K562 (cell line): ENCODE results near the gene RYR3. TPM values are rescaled to one million over a fixed set of nuclear protein-coding genes. Genes with fewer than 3 reads are reported as not detected.
A peak's percentile ranks its signal among the peaks of the same experiment; 100 is the strongest.

Source experiments
- ATAC-seq: fragments of 200-7000 bp; cut with Tn5 transposase; 3 replicates; pipeline ENCODE4 v1.9.1; 2020; ENCODE audit warnings: moderate library complexity
- BruUV-seq: library from RNA; stranded (reverse); fragments of 400-500 nt; replicated peaks from 2 replicates; lab custom pipeline; 2021; lab: Mats Ljungman, UMichigan
- CTCF ChIA-PET: fragments of 300-600 bp; formaldehyde crosslinking; extraction: SDS; loops from one replicate; lab custom pipeline; 2021; ENCODE audit warnings: low intra/inter-chr PET ratio; lab: Yijun Ruan, JAX
- POLR2A ChIA-PET: fragments of 300-600, 350-650 bp; sonication (Branson Sonifier 250); formaldehyde crosslinking; extraction: SDS; loops from one replicate; lab custom pipeline; 2021; ENCODE audit warnings: antibody characterized with exemption, inconsistent platforms; lab: Yijun Ruan, JAX
- DNase-seq, 4 experiments: peaks; one replicate each; pipeline versions ENCODE4 v3.0.0 to v3.0.0-alpha.2; 2011 to 2018; ENCODE audit warnings: low spot score in 3 of 4, mixed read lengths in 3 of 4; ENCODE audit errors: extremely low read depth in 1 of 4
- FAIRE-seq: peaks from 2 replicates; lab custom pipeline; 2011; peaks lifted over from hg19 to GRCh38; lab: Jason Lieb, UNC
- H2AFZ ChIP-seq: 2 replicates; pipeline ENCODE4 v1.6.0; 2011; ENCODE audit warnings: low read depth, low read length, control low read depth, inconsistent platforms
- H3K27ac ChIP-seq: fragments of 200-600 bp; 3 replicates; pipeline ENCODE4 v1.8.0; 2011; ENCODE audit warnings: low read depth, mild to moderate bottlenecking, control low read depth, inconsistent platforms, low read length, moderate library complexity, mixed read lengths; ENCODE audit errors: extremely low read depth
- H3K27me3 ChIP-seq, 2 experiments: fragments of 300-600 bp in 1 of 2; 2 replicates in 1 of 2; 3 replicates in 1 of 2; pipeline versions ENCODE4 v1.6.0 to v1.8.0; 2011; ENCODE audit warnings: inconsistent platforms in 2 of 2, low read length in 2 of 2, mild to moderate bottlenecking in 1 of 2, mixed read lengths in 1 of 2, moderate library complexity in 1 of 2; ENCODE audit not compliant: control insufficient read depth in 2 of 2, insufficient read depth in 2 of 2
- H3K36me3 ChIP-seq: fragments of 300-600 bp; 3 replicates; pipeline ENCODE4 v1.8.0; 2011; ENCODE audit warnings: mild to moderate bottlenecking, low read length, inconsistent platforms; ENCODE audit not compliant: control insufficient read depth, insufficient read depth
- H3K4me1 ChIP-seq, 2 experiments: fragments of 200-600 bp in 1 of 2; replicated peaks in 1 of 2; 2 replicates in 1 of 2; 3 replicates in 1 of 2; pipeline versions ENCODE4 v1.5.1 to v1.8.0; 2011; ENCODE audit warnings: inconsistent platforms in 2 of 2, low read length in 2 of 2, mild to moderate bottlenecking in 1 of 2, mixed read lengths in 1 of 2, moderate library complexity in 1 of 2; ENCODE audit not compliant: control insufficient read depth in 2 of 2, insufficient read depth in 2 of 2
- H3K4me2 ChIP-seq: 2 replicates; pipeline ENCODE4 v1.6.1; 2011; ENCODE audit warnings: low read length, control low read depth, inconsistent platforms, mixed read lengths; ENCODE audit not compliant: insufficient read depth
- H3K4me3 ChIP-seq: fragments of 200-600 bp; sonication (generic), shearing (Covaris generic); 2 replicates; pipeline ENCODE4 v1.5.1; 2016; ENCODE audit warnings: control low read depth, inconsistent platforms
- H3K79me2 ChIP-seq: fragments of 200-600 bp; 3 replicates; pipeline ENCODE4 v1.8.0; 2011; ENCODE audit warnings: low read length, inconsistent platforms; ENCODE audit not compliant: control insufficient read depth, insufficient read depth
- H3K9ac ChIP-seq, 2 experiments: 2 replicates each; pipeline versions ENCODE4 v1.6.0 to v1.6.1; 2011; ENCODE audit warnings: low read depth in 2 of 2, low read length in 2 of 2, control low read depth in 1 of 2, inconsistent platforms in 1 of 2, mild to moderate bottlenecking in 1 of 2, mixed read lengths in 1 of 2; ENCODE audit not compliant: insufficient read depth in 1 of 2
- H3K9me1 ChIP-seq: one replicate; pipeline ENCODE4 v1.6.0; 2011; ENCODE audit warnings: inconsistent platforms, mild to moderate bottlenecking, low read length, moderate library complexity; ENCODE audit not compliant: control insufficient read depth, insufficient read depth
- H3K9me3 ChIP-seq: replicated peaks from 2 replicates; pipeline ENCODE4 v1.5.1; 2011; ENCODE audit warnings: low read depth, low read length, inconsistent platforms; ENCODE audit not compliant: control insufficient read depth, insufficient read depth
- H4K20me1 ChIP-seq: replicated peaks from 2 replicates; pipeline ENCODE4 v1.6.1; 2011; ENCODE audit warnings: low read length, inconsistent platforms, mixed read lengths; ENCODE audit not compliant: control insufficient read depth, insufficient read depth
- ATF3 ChIP-seq, 2 experiments: fragments of 450-650 bp in 1 of 2; sonication (generic) in 1 of 2; formaldehyde crosslinking in 1 of 2; IDR thresholded peaks in 1 of 2; conservative IDR thresholded peaks in 1 of 2; 2 replicates each; pipeline versions ENCODE4 v1.6.1 to v1.8.1; 2016 to 2023; ENCODE audit warnings: mild to moderate bottlenecking in 2 of 2, moderate library complexity in 2 of 2, inconsistent platforms in 1 of 2, missing genetic modification reagents in 1 of 2
- CC2D1A ChIP-seq: fragments of 450-650 bp; IDR thresholded peaks from 2 replicates; pipeline ENCODE4 v1.6.1; 2017; ENCODE audit warnings: mild to moderate bottlenecking
- SREBF1 ChIP-seq: fragments of 150-350 bp; IDR thresholded peaks from 2 replicates; pipeline ENCODE4 v1.6.1; 2014; ENCODE audit warnings: antibody characterized with exemption, low read depth, low read length, borderline replicate concordance
- TAF7 ChIP-seq: fragments of 450-650 bp; IDR thresholded peaks from 2 replicates; pipeline ENCODE4 v1.6.1; 2016; ENCODE audit warnings: missing genetic modification characterization, missing compliant biosample characterization
- TRIM25 ChIP-seq: fragments of 450-650 bp; IDR thresholded peaks from 2 replicates; pipeline ENCODE4 v1.7.0; 2016; ENCODE audit warnings: borderline replicate concordance
- ZNF436 ChIP-seq: fragments of 250-450, 450-650 bp; sonication (Bioruptor Pico); formaldehyde crosslinking; IDR thresholded peaks from 2 replicates; pipeline ENCODE4 v1.7.0; 2020; ENCODE audit warnings: mild to moderate bottlenecking
- WGBS: fragments of 100-300 bp; shearing (Covaris generic); methylation state at CpG from one replicate; pipeline ENCODE4 v1.1.6; 2016; ENCODE audit warnings: low coverage, mixed read lengths; ENCODE audit not compliant: insufficient coverage; ENCODE audit errors: missing lambda C conversion rate; 5-methylcytosine and 5-hydroxymethylcytosine counted together
- in situ Hi-C: fragments of 300-500 bp; cut with MboI; formaldehyde crosslinking; loops from 4 replicates; pipeline ENCODE4 v1.15.0; 2018; ENCODE audit warnings: inconsistent platforms, mixed read lengths
- intact Hi-C: fragments of 100-400 bp; cut with micrococcal nuclease; formaldehyde crosslinking; loops from 2 replicates; pipeline ENCODE4 v1.14.2; 2022
- polyA plus RNA-seq, 8 experiments: library from polyadenylated mRNA; depleted of rRNA in 4 of 8; stranded (reverse) in 5 of 8; unstranded in 3 of 8; fragments of >200 nt; fragmentation: Nextera tagmentation in 2 of 8; fragmentation: Illumina TruSeq in 1 of 8; extraction: Ambion mirVana in 2 of 8; extraction: Trizol in 1 of 8; gene quantifications; 2 replicates each; pipeline versions ENCODE4 v1.2.1 to v1.2.3, GENCODE V29; 2011 to 2014; ENCODE audit warnings: inconsistent platforms in 1 of 8, missing spikeins in 1 of 8
- total RNA-seq, 7 experiments: library from RNA; depleted of rRNA in 6 of 7; stranded (reverse); fragments of >200 nt in 6 of 7; fragmentation: Illumina TruSeq in 2 of 7; extraction: Trizol in 2 of 7; gene quantifications; 2 replicates each; pipeline versions ENCODE4 v1.2.1 to v1.2.3, GENCODE V29; 2011 to 2021; ENCODE audit warnings: low replicate concordance in 1 of 7
- TF ChIP-seq, protein P1 (sequence below): fragments of 450-650 bp; formaldehyde crosslinking; conservative IDR thresholded peaks from 2 replicates; pipeline ENCODE4 v1.4.0; 2022; ENCODE audit warnings: mild to moderate bottlenecking, missing genetic modification characterization

The RYR3 gene
- total and polyA plus RNA-seq, 9 of the 15 experiments (the other 6 are each of a cell fraction or from before 2014, with no cell fraction given) = 0.04 TPM; not detected in 8

- H2AFZ ChIP-seq = no peak overlapping the region
- BruUV-seq = no TSS peak
- no peak overlapping the region for H3K9ac ChIP-seq
- POLR2A ChIA-PET = no interaction called here
- H3K4me1 ChIP-seq = no peaks in the 10 kb centered on the region
- intact Hi-C loops (no loop called here), in situ Hi-C loops (no loop called here)
- no peak for DNase-seq
- no peaks in the 10 kb centered on the region for H4K20me1 ChIP-seq
- no peaks in the 10 kb centered on the region for H3K36me3 ChIP-seq
- no peak overlapping the region for H3K4me2 ChIP-seq
- H3K9me3 ChIP-seq = no peaks in the 10 kb centered on the region
- H3K27ac ChIP-seq = no peak overlapping the region
- H3K4me3 ChIP-seq = no peak overlapping the region
- no peaks in the 10 kb centered on the region for H3K79me2 ChIP-seq
- H3K27me3 ChIP-seq = no peaks in the 10 kb centered on the region
- CTCF ChIA-PET = no interaction called here
- TF ChIP-seq, protein P1, sequence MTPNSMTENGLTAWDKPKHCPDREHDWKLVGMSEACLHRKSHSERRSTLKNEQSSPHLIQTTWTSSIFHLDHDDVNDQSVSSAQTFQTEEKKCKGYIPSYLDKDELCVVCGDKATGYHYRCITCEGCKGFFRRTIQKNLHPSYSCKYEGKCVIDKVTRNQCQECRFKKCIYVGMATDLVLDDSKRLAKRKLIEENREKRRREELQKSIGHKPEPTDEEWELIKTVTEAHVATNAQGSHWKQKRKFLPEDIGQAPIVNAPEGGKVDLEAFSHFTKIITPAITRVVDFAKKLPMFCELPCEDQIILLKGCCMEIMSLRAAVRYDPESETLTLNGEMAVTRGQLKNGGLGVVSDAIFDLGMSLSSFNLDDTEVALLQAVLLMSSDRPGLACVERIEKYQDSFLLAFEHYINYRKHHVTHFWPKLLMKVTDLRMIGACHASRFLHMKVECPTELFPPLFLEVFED (CRISPR knock-in tag) = no peak
- TF ChIP-seq TAF7 (tag) = no peak
- TF ChIP-seq, all 486 proteins: peak for 0
- no peaks in the 10 kb centered on the region for H3K9me1 ChIP-seq
- 0% methylated on average over 1 of the region's 1 CpG for WGBS
- FAIRE-seq = no peak
- ATAC-seq = no peak
Observed at GRCh38 chr15:33277689-33278088, 33.1 kb upstream of the RYR3 start.

DNA sequence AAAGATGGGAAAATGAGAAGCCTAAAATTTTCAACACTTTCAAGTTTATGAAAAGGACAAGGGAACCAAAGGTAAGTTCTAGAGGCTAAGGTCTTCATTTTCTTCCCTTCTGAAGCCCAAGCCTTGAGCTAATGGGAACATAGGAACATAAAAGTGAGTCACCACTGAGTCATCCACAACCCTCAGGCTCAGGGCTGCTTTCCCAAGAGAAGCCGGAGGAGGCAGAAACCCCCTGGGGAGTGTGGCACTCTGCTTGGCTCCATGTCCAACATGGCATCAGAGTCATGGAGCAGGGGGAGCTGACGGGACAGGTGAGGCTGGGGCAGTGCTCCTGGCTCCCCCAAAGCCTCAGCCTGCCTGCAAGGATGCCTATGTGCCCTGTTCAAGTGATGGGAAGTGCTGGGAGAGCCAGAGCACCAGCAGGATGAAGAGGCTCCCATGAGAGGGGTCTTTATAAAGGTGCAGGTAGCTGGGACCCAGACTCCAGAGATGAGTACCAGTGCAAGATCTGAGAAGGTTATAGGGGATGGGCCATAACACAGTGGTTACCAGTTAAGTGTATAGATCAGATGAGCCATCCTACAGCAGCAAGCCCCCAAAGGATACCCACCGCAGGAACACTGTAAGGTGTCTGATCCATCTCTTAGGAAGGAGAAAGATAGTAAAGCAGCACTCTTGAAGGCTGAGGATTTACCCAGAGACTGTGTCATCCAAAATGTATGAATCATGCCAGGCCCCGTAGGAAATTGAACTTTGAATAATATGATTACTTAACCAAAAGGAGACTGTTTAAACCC is 31.8 kb upstream of the RYR3 start:
- no peaks in the 10 kb centered on the region for H3K36me3 ChIP-seq
- in situ Hi-C loops = no loop called here
- no peaks in the 10 kb centered on the region for H3K9me1 ChIP-seq
- ATAC-seq = no peak
- no peaks in the 10 kb centered on the region for H4K20me1 ChIP-seq
- FAIRE-seq = no peak
- H3K27ac ChIP-seq = no peak overlapping the region
- no peak overlapping the region for H3K9ac ChIP-seq
- POLR2A ChIA-PET = no interaction called here
- H3K27me3 ChIP-seq = no peaks in the 10 kb centered on the region
- DNase-seq = peak in 1 of 4 experiments; percentile 6
- no peak overlapping the region for H2AFZ ChIP-seq
- WGBS = 4% methylated on average over 4 of the region's 4 CpGs
- no peak overlapping the region for H3K4me2 ChIP-seq
- intact Hi-C loops = no loop called here
- no peak overlapping the region for H3K4me3 ChIP-seq
- no peaks in the 10 kb centered on the region for H3K4me1 ChIP-seq
- H3K9me3 ChIP-seq = no peaks in the 10 kb centered on the region
- BruUV-seq = no TSS peak
- CTCF ChIA-PET = no interaction called here
- H3K79me2 ChIP-seq = no peaks in the 10 kb centered on the region
- peak; percentile 53 for TF ChIP-seq ATF3 (IDR thresholded peaks at IDR 0.05)
- no peak for TF ChIP-seq ATF3 (CRISPR knock-in tag; conservative IDR thresholded peaks at IDR 0.05)
- TF ChIP-seq CC2D1A = no peak
- no peak for TF ChIP-seq TRIM25
- no peak for TF ChIP-seq ZNF436 (CRISPR knock-in tag)
- no peak for TF ChIP-seq SREBF1
